ENCODE results near the gene EVI2B. TPM values are rescaled to one million over a fixed set of nuclear protein-coding genes. Genes with fewer than 3 reads are reported as not detected.

Gene EVI2B
- polyA plus RNA-seq (2013, experiment 1 of 2), result not detected
- not detected for polyA plus RNA-seq (2013, experiment 2 of 2)

- Histone ChIP-seq H2BK120ac (ENCODE audit: low read depth, low read length) (no peak within 1 kb of the TSS), H3K4ac (ENCODE audit: low read length) (no peak within 1 kb of the TSS), H3K4me3 (ENCODE audit: low read length in 2 of 2) (no peak within 1 kb of the TSS), H3K23ac (ENCODE audit: low read depth, low read length, poor library complexity) (no peak within 1 kb of the TSS), H3K9ac (ENCODE audit: low read depth, low read length, poor library complexity) (no peak within 1 kb of the TSS), H3K79me1 (ENCODE audit: low read depth, low read length) (no peaks in the 10 kb centered on the region), H3K4me1 (ENCODE audit: control insufficient read depth in 2 of 2, insufficient read depth in 1 of 2, low read depth in 1 of 2, low read length in 2 of 2) (peaks cover 0 to 4% of the 10 kb centered on the region in 2 donors), H2AK5ac (ENCODE audit: low read depth, low read length) (no peak within 1 kb of the TSS), H3K27me3 (ENCODE audit: control insufficient read depth in 3 of 3, insufficient read depth in 3 of 3, low read depth in 1 of 3, low read length in 3 of 3) (no peaks in the 10 kb centered on the region), H2BK5ac (ENCODE audit: low read length) (no peak within 1 kb of the TSS), H3K4me2 (ENCODE audit: insufficient read depth, low read length, poor library complexity, severe bottlenecking) (no peak within 1 kb of the TSS), H2BK15ac (ENCODE audit: low read length) (no peak within 1 kb of the TSS), H2AFZ (ENCODE audit: low read length) (no peak within 1 kb of the TSS), H3K27ac (replicated peaks; ENCODE audit: low read length) (no peak within 1 kb of the TSS), H3K18ac (ENCODE audit: low read length) (no peak within 1 kb of the TSS), H4K91ac (ENCODE audit: low read depth, low read length, poor library complexity) (no peak within 1 kb of the TSS), H3K9me3 (replicated peaks in 1 of 2; ENCODE audit: control insufficient read depth in 2 of 2, insufficient read depth in 1 of 2, low read depth in 1 of 2, low read length in 2 of 2) (no peaks in the 10 kb centered on the region), H3K36me3 (replicated peaks in 1 of 2; ENCODE audit: control insufficient read depth in 2 of 2, insufficient read depth in 2 of 2, low read length in 2 of 2) (no peaks in the 10 kb centered on the region), H2BK12ac (ENCODE audit: low read length) (no peak within 1 kb of the TSS), H3K14ac (ENCODE audit: low read length) (no peak within 1 kb of the TSS), H4K8ac (ENCODE audit: low read depth, low read length) (no peak within 1 kb of the TSS)
- no peak for DNase-seq (ENCODE audit: low spot score)
- WGBS, 2 donors (ENCODE audit: extremely low coverage in 2 of 2, insufficient read length in 2 of 2, insufficient replicate concordance in 1 of 2), result no CpG with 5 or more reads among the region's 3 CpGs
Measured at GRCh38 chr17:31313982-31314781, at the start of gene EVI2B. TSS of gene EVI2B (minus strand) at chr17:31314054. CDS start at chr17:31305609, 8,445 bp downstream.

- H3K18ac ChIP-seq (ENCODE audit: low read length), result no peak overlapping the region
- no peak overlapping the region for H4K91ac ChIP-seq (ENCODE audit: low read depth, low read length, poor library complexity)
- H2BK12ac ChIP-seq (ENCODE audit: low read length), result no peak overlapping the region
- H2BK5ac ChIP-seq (ENCODE audit: low read length), result no peak overlapping the region
- no peak overlapping the region for H2AK5ac ChIP-seq (ENCODE audit: low read depth, low read length)
- H3K36me3 ChIP-seq (replicated peaks in 1 of 2; ENCODE audit: control insufficient read depth in 2 of 2, insufficient read depth in 2 of 2, low read length in 2 of 2), result peaks cover 4 to 92% of the 10 kb centered on the region in 2 donors
- no peak overlapping the region for H2BK15ac ChIP-seq (ENCODE audit: low read length)
- H3K79me1 ChIP-seq (ENCODE audit: low read depth, low read length), result no peaks in the 10 kb centered on the region
- no peak overlapping the region for H3K27ac ChIP-seq (replicated peaks; ENCODE audit: low read length)
- H3K27me3 ChIP-seq (ENCODE audit: control insufficient read depth in 3 of 3, insufficient read depth in 3 of 3, low read depth in 1 of 3, low read length in 3 of 3), result no peaks in the 10 kb centered on the region
- no peak overlapping the region for H3K23ac ChIP-seq (ENCODE audit: low read depth, low read length, poor library complexity)
- H3K4ac ChIP-seq (ENCODE audit: low read length), result no peak overlapping the region
- no peak overlapping the region for H3K4me2 ChIP-seq (ENCODE audit: insufficient read depth, low read length, poor library complexity, severe bottlenecking)
- H2AFZ ChIP-seq (ENCODE audit: low read length), result no peak overlapping the region
- no peak overlapping the region for H3K9ac ChIP-seq (ENCODE audit: low read depth, low read length, poor library complexity)
- H3K9me3 ChIP-seq (replicated peaks in 1 of 2; ENCODE audit: control insufficient read depth in 2 of 2, insufficient read depth in 1 of 2, low read depth in 1 of 2, low read length in 2 of 2), result no peaks in the 10 kb centered on the region
- WGBS, 2 donors (ENCODE audit: extremely low coverage in 2 of 2, insufficient read length in 2 of 2, insufficient replicate concordance in 1 of 2), result no CpG with 5 or more reads among the region's 3 CpGs
- no peak for DNase-seq (ENCODE audit: low spot score)
- no peak overlapping the region for H3K14ac ChIP-seq (ENCODE audit: low read length)
- no peak overlapping the region for H4K8ac ChIP-seq (ENCODE audit: low read depth, low read length)
- no peak overlapping the region for H3K4me3 ChIP-seq (ENCODE audit: low read length in 2 of 2)
- H2BK120ac ChIP-seq (ENCODE audit: low read depth, low read length), result no peak overlapping the region
- H3K4me1 ChIP-seq (ENCODE audit: control insufficient read depth in 2 of 2, insufficient read depth in 1 of 2, low read depth in 1 of 2, low read length in 2 of 2), result no peaks in the 10 kb centered on the region
Measured at GRCh38 chr17:31357839-31358394, 44.1 kb upstream of the EVI2B start.

- Histone ChIP-seq H3K79me1 (ENCODE audit: low read depth, low read length) (no peaks in the 10 kb centered on the region), H2AK5ac (ENCODE audit: low read depth, low read length) (no peak overlapping the region), H2AFZ (ENCODE audit: low read length) (no peak overlapping the region)
Measured at GRCh38 chr17:31357091-31357490, 43.2 kb upstream of the EVI2B start.

GRCh38 chr17:31355935-31356334 lies 42.1 kb upstream of the EVI2B start:
- Histone ChIP-seq H3K27ac (replicated peaks; ENCODE audit: low read length) (no peak overlapping the region), H3K4ac (ENCODE audit: low read length) (no peak overlapping the region), H2BK5ac (ENCODE audit: low read length) (no peak overlapping the region), H3K14ac (ENCODE audit: low read length) (no peak overlapping the region), H3K23ac (ENCODE audit: low read depth, low read length, poor library complexity) (no peak overlapping the region), H4K8ac (ENCODE audit: low read depth, low read length) (no peak overlapping the region), H2AK5ac (ENCODE audit: low read depth, low read length) (no peak overlapping the region), H3K18ac (ENCODE audit: low read length) (no peak overlapping the region), H2BK15ac (ENCODE audit: low read length) (no peak overlapping the region), H3K4me2 (ENCODE audit: insufficient read depth, low read length, poor library complexity, severe bottlenecking) (no peak overlapping the region), H2BK12ac (ENCODE audit: low read length) (no peak overlapping the region), H2AFZ (ENCODE audit: low read length) (no peak overlapping the region), H3K27me3 (ENCODE audit: control insufficient read depth in 3 of 3, insufficient read depth in 3 of 3, low read depth in 1 of 3, low read length in 3 of 3) (no peaks in the 10 kb centered on the region), H3K4me3 (ENCODE audit: low read length in 2 of 2) (no peak overlapping the region), H2BK120ac (ENCODE audit: low read depth, low read length) (no peak overlapping the region), H4K91ac (ENCODE audit: low read depth, low read length, poor library complexity) (no peak overlapping the region), H3K79me1 (ENCODE audit: low read depth, low read length) (no peaks in the 10 kb centered on the region), H3K4me1 (ENCODE audit: control insufficient read depth in 2 of 2, insufficient read depth in 1 of 2, low read depth in 1 of 2, low read length in 2 of 2) (no peaks in the 10 kb centered on the region), H3K9me3 (replicated peaks in 1 of 2; ENCODE audit: control insufficient read depth in 2 of 2, insufficient read depth in 1 of 2, low read depth in 1 of 2, low read length in 2 of 2) (no peaks in the 10 kb centered on the region), H3K36me3 (replicated peaks in 1 of 2; ENCODE audit: control insufficient read depth in 2 of 2, insufficient read depth in 2 of 2, low read length in 2 of 2) (peaks cover 2 to 90% of the 10 kb centered on the region in 2 donors), H3K9ac (ENCODE audit: low read depth, low read length, poor library complexity) (no peak overlapping the region)
- no CpG with 5 or more reads among the region's 1 CpG for WGBS, 2 donors (ENCODE audit: extremely low coverage in 2 of 2, insufficient read length in 2 of 2, insufficient replicate concordance in 1 of 2)
- no peak for DNase-seq (ENCODE audit: low spot score)

More at GRCh38 chr17:31357091-31357490, 43.2 kb upstream of the EVI2B start:
- no peak overlapping the region for H3K4me2 ChIP-seq (ENCODE audit: insufficient read depth, low read length, poor library complexity, severe bottlenecking)
- no peak overlapping the region for H3K18ac ChIP-seq (ENCODE audit: low read length)
- H3K4ac ChIP-seq (ENCODE audit: low read length), result no peak overlapping the region
- H3K27me3 ChIP-seq (ENCODE audit: control insufficient read depth in 3 of 3, insufficient read depth in 3 of 3, low read depth in 1 of 3, low read length in 3 of 3), result no peaks in the 10 kb centered on the region
- H2BK120ac ChIP-seq (ENCODE audit: low read depth, low read length), result no peak overlapping the region
- WGBS, 2 donors (ENCODE audit: extremely low coverage in 2 of 2, insufficient read length in 2 of 2, insufficient replicate concordance in 1 of 2), result no CpG with 5 or more reads among the region's 2 CpGs
- H2BK5ac ChIP-seq (ENCODE audit: low read length), result no peak overlapping the region
- H4K8ac ChIP-seq (ENCODE audit: low read depth, low read length), result no peak overlapping the region
- no peak overlapping the region for H3K23ac ChIP-seq (ENCODE audit: low read depth, low read length, poor library complexity)
- no peak overlapping the region for H3K27ac ChIP-seq (replicated peaks; ENCODE audit: low read length)
- no peak overlapping the region for H3K14ac ChIP-seq (ENCODE audit: low read length)
- DNase-seq (ENCODE audit: low spot score), result no peak
- no peaks in the 10 kb centered on the region for H3K9me3 ChIP-seq (replicated peaks in 1 of 2; ENCODE audit: control insufficient read depth in 2 of 2, insufficient read depth in 1 of 2, low read depth in 1 of 2, low read length in 2 of 2)
- no peak overlapping the region for H3K9ac ChIP-seq (ENCODE audit: low read depth, low read length, poor library complexity)
- no peaks in the 10 kb centered on the region for H3K4me1 ChIP-seq (ENCODE audit: control insufficient read depth in 2 of 2, insufficient read depth in 1 of 2, low read depth in 1 of 2, low read length in 2 of 2)
- peaks cover 2 to 92% of the 10 kb centered on the region in 2 donors for H3K36me3 ChIP-seq (replicated peaks in 1 of 2; ENCODE audit: control insufficient read depth in 2 of 2, insufficient read depth in 2 of 2, low read length in 2 of 2)
- H4K91ac ChIP-seq (ENCODE audit: low read depth, low read length, poor library complexity), result no peak overlapping the region
- no peak overlapping the region for H3K4me3 ChIP-seq (ENCODE audit: low read length in 2 of 2)
- no peak overlapping the region for H2BK15ac ChIP-seq (ENCODE audit: low read length)
- no peak overlapping the region for H2BK12ac ChIP-seq (ENCODE audit: low read length)
